GM10847 (cell line): ENCODE data around the gene MYL7.

ENCODE experiments used
- POLR2A ChIP-seq: IDR thresholded peaks from 2 replicates; pipeline ENCODE4 v1.6.1; 2011; ENCODE audit not compliant: insufficient read length; ENCODE audit errors: extremely low read depth

MYL7 gene

GRCh38 chr7:44096326-44096881 lies 44.7 kb downstream of the MYL7 start:
- TF ChIP-seq POLR2A, result no peak

DNA sequence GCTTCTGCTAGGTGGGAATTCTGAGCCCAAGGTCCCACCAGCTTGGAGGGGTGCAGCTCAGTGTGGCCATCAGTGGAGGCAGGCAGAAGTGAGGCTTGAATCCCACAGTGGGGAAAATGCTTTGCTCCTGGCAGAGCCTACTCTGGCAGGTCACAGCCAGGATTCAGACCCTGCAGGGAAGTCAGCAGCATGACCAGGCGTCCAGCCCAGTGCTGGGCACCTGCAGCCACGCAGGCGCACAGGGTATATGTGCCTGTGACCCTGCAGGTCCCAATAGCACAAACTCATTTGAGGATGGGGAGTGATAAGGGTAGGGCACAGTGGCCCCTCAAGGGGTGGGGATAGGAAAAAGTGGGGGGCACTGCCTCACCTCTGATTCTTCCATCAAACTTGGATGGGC lies 45.4 kb downstream of the MYL7 start:
- no peak for TF ChIP-seq POLR2A

- no peak for TF ChIP-seq POLR2A
These were observed 46.1 kb downstream of the MYL7 start for GRCh38 chr7:44094883-44095592.

DNA sequence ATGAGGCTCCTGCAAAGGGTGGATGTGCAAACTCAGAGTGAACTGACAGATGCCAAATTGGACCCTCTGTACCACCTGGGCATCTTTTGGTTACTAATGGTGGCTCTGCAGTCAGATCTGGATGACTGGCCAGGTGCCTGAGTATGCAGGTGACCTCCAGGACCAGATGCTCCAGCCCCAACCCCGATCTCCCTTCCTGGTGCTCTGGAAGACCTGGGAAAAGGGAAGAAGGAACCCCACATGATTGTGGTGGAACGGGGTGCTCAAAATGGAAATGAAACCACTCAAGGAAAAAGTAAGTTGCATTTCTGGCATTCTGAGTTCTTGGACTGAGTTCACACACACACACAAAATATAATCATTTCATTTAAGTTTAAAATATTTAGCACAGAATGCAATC lies 46.8 kb downstream of the MYL7 start:
- TF ChIP-seq POLR2A, result no peak

GRCh38 chr7:44093102-44093641 lies 48.0 kb downstream of the MYL7 start:
- no peak for TF ChIP-seq POLR2A
